ENCODE data around the gene ADRA2C.
"Not testable (repeated sequence)": the region's sequence is repeated elsewhere in the genome, so short reads cannot be mapped to it uniquely, and the experiment has no call there.

Gene ADRA2C

DNA sequence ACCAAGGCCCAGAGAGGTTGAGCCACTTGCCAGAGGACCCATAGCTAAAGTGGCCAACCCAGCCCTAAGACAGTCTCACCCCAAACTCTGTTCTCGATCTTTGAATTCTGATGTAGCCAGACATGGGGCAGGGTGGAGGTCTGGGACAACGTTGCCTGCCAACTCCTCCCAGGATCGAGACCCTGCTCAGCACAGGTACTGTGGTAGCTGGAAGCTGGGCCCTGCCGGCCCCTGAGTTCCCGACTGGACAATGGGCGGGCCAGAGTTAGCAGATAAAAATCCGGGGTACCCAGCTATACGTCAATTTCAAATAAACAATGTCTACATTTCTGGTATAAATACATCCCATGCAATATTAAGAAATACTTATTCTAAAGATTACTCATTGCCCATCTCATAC is 35.3 kb downstream of the ADRA2C start:
- DNase-seq = no peak

DNA sequence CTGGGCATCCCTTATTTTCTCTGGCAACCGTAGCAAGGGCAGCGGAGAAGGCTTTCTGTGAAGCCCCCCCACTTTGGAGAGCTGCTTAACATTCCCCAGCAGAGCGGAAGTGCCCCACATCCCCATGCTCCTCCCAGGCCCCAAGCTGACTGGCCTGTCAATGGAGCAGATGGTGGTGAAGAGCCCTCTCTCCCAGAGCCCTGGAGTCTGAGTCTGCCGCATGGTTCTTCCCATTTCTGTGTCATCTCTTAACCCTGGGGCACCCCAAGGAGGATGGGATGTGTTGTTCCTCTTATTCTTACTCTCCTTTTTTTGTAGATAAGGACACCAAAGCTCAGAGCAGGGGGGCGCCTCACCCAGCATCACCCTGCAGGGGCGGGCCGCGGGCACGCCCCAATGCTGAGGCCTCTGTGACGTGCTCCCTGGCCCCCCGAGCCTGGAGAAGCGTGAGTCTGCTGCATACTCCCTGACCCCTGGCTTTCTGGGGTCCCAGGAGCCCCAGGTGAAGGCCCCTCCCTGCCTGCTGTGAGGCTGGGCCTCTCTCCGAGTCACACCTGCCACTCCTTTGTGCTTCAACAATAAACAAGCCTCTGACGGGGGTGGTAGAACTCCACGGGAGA is 35.9 kb downstream of the ADRA2C start:
- peak; percentile 20 for DNase-seq

DNA sequence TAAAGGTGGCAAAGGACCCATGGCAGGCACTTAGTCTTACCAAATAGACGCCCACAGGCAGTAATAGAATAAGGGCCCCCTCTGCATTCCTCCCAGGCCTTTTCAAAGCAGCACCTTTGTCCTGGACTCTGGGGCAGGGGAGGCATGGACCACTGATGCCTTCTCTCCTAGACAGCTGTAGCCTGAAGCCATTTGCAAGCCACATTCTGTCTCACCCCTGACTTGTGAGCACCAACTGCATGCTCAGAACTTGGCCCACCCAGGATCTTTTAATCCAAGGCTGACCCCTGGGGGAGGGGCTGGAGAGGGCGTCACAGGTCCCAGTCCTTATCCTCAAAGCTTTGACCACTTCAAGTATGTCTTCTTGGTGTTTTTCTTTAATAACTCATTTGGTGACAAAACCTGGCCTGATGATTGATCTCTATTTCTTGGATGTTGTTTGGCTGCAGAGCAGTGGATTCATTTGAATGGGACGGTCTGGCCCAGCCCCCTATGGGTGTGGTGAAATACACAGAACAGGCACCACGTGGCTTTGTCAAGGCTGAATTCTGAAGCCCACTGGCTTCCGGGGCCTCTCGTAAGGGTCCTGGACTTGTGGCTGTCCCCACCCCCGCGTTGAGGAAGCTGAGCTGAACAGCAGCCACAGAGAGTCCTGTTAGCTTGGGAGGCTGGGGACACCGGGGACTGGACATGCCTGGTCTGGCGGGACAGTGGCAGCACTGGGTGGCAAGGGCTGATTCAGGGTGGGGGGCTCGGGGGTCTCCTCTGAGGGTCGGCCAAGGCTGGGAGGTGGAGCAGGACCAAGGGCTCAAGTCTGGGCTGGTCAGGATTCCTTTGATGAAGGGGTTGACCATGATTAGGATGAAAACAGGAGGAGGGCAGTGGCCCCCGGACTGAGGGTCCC is 36.6 kb downstream of the ADRA2C start:
- no peak for DNase-seq

DNA sequence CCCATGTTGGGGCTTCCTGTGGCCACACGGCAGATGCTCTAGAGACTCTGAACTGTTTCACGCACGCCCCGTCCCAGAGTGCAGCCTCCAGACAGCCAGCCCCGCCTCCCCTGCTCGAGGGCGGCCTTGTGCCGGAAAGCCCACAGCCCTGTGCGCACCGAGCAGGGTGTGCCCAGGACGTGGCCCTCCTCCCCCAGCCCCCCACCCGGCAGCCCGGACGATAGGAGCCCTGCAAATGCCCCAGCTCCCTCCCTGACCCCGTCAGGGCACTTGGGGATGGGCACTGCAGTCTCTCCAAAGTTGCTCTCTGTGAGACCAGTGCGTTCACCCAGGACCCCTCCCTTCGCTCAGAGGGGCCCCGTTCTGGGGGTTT is 37.3 kb downstream of the ADRA2C start:
- no peak for DNase-seq

DNA sequence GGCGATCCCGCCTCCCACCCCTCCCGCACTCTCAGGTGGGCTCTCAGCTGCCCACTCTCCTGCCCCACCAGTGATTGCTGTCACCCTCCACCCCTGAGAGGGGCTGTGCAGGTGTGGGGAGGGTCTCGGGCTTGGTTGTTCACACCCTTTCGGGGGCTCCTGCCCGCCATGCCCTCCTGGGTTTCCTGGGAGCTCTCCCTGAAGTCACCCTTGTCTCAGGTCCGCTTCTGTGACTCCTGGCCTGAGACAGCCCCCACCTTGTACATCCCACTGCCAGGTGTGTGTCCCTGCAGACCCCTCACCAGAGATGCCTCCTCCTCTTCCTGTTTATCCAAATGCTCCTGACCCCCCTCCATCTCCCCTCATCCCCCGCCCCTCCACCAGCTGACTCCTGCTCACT is 37.8 kb downstream of the ADRA2C start:
- DNase-seq = no peak

DNA sequence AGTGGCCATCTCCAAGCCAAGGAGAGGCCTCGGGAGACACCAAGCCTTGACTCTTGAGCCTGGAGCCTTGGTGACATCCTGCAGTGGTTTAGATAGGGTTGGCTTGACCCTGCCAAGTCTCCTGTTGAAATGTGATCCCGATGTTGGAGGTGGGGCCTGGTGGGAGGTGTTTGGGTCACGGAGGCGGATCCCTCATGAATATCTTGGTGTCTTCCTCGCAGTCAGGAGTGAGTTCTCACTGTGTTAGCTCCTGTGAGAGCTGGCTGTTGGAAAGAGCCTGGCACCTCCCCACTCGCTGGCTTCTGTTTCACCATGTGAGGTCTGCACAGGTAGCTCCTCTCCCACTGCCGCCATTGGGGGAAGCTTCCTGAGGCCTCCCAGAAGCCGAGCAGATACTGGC is 38.8 kb downstream of the ADRA2C start:
- DNase-seq = no peak

DNA sequence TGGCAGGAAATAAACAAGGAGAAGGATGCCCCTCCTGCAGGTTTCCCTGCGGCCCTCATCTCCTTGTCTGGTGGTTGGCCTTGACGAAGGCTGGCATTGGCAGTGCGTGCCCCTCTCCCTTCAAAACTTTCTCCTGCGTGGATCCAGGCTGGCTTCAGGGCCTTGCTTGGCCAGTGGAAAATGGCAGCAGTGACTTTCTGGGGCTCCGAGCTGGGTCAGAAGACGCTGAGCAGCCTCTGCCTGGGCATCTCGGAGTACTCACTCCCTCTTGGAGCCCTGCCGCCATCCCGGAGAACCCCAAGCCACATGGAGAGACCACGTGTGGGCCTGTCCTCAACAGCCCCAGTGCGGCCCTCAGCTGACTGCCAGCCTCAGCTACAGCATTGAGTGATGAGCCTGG is 39.5 kb downstream of the ADRA2C start:
- no peak for DNase-seq

DNA sequence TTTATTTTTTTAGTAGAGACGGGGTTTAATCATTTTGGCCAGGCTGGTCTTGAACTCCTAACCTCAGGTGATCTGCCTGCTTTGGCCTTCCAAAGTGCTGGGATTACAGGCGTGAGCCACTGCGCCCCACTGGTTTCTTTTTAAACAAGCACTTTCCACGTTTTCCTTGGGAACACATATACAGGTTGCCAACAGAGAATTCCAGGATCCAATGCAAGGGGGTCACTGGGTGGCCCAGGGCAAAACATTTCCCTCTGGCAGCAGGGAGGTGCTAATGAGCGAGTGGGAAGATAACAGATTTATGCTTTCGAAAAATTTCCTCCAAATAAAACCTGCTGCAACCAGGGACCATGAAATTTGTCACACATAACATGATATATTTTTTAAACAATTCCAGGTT is 41.1 kb downstream of the ADRA2C start:
- DNase-seq = no peak

DNA sequence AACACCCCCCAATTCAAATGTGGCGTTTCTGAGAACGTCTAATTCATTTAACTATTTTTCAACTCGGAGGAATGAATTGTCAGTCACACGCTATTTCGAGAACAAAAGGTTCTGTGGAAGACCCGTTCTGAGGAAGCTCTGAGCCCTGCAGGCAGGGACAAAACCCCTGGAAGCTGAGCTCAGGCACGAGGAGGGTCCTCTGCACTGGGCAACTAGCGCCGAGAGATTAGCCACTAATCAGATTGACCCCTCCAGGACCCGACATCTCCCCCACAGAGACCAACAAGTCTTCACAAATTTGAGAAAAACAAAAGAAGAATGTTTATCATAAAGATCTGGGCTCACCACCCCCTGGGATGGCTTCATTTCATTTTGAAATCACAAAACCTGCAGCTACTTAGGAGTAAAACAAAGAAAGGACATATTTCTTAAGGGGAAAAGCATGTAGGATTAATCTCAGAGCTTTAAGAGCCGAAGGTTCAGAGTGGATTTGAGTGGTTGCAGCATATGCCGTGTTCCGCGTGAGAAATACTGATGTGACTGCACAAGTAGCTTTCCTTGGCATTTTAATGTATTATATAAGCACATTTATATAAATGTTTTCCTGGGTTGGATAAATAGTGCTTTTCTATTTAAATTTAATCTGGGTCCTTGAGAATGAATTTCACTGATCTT is 41.8 kb downstream of the ADRA2C start:
- no peak for DNase-seq

DNA sequence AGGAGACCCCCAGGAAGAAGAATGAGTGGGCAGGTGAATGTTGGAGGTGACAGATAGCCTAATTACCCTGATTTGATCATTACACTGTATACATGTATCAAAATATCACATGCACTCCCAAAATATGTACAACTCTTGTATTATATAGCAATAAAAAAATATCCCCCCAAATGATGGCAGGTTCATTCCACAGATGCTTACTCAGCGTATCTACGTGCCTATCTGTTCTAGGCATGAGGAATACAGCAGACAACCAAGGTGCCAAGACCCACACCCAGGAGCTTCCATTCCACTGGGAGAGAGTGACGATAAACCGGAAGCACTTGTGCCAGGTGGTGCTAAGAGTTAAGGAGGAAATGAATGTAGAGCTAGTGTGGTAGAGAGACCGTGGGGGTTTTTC is 42.4 kb downstream of the ADRA2C start:
- no peak for DNase-seq

DNA sequence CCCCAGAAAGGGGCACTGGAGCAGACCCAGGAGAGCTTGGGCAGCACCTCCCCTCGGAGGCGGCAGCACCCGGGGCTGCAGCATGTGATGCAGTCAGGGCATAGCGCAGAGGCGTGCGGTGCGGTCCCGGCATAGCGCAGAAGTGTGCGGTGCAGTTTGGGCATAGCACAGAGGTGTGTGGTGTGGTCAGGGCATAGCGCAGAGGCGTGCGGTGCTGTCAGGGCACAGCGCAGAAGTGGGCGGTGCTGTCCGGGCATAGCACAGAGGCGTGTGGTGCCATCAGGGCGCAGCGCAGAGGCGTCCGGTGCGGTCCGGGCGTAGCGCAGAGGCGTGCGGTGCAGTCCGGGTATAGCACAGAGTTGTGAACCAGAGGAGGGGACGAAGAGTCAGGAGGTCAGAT is 42.8 kb downstream of the ADRA2C start:
- DNase-seq = no peak

DNA sequence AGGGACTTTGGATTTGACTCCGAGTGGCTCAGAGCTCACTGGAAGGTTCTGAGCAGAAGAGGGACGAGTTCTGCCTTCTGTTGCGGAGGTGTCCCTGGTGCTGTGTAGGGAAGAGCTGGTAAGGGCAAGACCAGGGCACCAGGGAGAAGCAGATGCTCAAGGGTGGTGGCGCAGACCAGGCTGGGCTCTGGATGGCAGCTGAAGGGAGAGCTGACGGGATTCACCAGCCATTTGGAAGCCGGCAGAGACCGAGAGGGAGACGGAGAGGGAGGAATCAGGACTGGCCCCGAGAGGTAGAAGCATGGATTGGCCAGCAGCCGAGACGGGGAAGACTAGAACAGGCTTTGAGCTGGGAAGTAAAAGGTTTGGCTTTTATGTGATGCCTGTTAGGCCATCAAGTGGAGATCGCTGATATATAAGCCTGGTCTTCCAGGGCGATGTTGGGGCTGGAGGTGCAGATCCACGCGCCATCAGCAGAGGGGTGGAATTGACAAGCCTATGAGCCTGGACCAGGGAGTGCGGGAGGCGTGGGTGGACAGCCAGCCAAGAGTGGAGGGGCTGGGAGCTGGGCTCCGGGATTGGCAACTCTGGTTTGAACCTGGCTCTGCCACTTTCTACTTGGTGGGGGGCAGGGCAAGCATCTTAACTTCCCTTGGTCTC is 43.4 kb downstream of the ADRA2C start:
- DNase-seq = no peak

DNA sequence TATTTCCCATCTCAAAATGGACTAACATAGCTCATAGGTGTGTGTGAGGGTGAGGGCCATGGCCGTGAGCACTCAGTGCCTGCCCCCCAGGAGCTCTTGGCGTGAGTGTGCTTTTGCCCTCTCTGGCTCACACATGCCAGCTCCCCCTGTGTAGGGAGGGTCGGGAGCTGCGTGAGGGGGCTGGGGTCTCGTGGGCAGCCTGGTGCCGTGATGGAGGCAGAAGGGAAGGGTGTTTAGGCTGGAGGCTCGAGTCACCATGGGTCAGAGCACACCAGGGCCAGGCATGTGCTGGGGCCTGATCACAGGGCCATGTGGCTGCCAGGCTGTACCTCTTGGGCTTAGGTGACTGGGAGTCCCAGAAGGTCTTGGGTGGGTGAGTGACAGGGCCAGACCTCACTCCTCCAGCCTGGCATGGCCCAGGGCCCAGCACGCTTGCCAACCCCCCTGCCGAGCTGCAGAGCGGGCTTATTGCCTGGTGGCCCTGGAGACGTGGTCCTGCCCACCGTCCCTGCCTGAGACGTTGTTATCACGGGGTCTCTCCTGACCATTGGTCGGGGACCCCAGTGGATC is 44.0 kb downstream of the ADRA2C start:
- no peak for DNase-seq

DNA sequence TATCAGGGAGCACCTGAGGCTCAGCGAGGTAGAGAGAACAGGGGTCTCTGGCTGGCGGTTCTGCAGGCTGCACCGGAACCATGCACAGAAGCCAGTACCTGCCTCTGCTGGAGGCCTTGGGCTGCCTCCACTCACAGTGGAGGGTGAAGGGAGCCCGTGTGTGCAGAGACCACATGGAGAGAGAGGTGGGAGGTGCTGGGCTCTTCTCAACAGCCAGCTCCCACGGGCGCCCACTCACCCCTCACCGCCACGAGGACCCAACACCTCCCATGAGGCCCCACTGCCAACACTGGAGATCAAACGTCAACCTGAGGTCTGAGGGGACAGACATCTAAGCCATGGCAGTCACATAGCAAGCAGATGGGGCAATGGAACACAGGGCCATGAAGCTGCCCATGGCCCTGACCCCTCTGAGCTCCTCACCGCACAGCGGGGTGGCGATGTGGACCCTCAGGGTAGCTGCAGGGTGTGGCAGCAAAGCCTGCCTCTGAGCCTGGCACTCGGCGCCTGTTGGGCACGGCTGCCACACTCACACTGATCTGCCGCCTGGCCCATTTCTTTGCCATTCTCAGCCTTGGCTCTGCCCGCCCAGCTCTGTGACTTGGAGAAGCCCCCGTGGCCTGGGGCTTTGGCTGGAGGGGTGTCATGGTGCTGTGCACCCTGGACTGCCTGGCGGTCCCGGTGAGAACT is 44.8 kb downstream of the ADRA2C start:
- DNase-seq = no peak

DNA sequence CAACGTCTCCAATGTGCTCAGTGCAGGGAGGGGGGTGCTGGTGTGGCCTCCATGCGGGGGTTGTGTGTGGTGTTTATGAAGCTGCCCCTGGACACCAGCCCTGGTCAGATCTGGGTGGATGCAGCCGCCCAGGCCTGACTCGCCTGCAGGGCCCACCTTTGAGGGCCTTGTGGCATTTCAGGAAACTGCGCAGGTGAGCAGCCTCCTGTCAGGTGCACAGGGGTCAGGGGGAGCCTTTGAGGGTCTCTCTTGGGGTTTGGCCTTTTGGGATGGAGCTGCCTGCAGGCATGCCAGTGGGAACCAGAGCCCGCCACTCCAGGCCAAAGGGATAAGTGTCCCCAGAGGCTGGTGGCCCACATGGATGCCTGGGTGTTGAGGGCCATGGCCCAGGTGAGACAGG is 45.4 kb downstream of the ADRA2C start:
- no peak for DNase-seq

DNA sequence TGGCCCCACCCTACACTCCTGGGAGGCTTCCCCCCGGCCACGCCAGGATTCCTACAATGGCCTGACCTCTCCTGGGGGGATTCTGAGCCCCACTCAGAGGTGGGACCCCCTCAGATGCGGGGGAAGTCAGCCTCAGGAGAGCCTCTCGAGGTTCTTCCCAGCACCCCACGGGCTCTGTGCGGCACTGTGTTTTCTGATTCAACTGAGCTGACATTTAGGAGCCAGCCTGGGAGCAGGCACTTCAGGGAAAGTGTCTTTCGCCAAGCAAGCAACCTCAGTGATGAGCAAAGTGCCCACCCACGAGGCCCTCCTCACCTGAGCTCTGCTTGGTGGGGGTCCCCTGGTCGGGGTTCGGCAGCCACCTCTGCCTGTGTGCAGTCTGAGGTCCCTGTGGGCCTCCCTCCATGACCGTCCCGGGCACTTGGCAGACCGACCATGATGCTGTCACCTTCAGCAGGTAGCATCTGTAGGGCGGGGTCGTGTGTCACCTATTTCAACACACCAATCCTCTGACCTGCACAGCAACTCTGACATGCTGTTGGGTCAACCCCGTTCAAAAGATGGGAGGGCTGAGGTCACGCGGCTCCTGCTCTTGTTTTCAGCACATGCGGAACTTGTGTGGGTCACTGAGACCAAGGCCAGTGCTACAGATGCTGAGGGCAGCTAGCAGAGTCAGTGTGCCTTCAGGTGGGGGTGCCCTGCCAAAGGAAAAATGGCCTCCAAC is 46.2 kb downstream of the ADRA2C start:
- DNase-seq = no peak

DNA sequence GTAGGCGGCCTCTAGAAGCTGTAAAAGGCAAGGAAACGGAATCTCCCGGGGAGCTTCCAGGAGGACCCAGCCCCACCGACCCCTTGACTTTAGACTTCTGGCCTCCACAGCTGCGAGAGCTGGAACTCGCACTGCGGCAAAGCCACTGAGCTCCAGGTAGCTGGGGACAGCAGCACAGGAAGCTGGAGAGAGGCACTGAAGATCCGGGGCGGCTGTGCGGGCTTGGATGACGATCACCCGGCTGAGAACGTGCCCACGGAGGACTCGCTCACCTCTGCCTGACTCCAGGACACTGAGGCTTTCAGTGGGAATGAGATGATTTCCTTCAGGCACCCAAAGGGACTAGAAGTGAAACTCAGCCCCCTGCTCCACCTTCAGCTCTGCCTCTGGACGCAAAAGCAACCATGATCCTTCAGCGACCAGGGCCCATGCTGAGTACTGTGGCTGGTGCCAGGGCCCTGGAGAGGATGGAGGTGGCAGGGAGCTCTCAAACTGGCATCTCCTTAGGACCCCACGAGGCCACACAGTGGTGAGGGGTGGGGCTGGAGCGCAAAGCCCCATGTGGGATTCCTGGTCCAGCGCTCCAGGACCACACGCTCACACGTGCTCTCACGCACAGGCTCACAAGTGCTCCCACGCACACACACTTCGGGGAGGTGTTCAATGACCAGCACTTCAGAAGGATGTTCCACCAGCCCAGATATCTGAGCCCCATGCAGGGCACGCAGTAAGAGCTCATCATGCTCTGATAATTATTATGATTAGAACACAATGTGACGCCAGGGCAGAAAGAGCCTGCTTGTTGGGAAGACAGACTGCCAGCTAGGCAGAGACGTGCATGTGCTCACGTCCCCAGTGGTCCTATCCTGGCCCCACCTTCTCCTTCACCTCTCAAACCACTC is 47.2 kb downstream of the ADRA2C start:
- no peak for DNase-seq

DNA sequence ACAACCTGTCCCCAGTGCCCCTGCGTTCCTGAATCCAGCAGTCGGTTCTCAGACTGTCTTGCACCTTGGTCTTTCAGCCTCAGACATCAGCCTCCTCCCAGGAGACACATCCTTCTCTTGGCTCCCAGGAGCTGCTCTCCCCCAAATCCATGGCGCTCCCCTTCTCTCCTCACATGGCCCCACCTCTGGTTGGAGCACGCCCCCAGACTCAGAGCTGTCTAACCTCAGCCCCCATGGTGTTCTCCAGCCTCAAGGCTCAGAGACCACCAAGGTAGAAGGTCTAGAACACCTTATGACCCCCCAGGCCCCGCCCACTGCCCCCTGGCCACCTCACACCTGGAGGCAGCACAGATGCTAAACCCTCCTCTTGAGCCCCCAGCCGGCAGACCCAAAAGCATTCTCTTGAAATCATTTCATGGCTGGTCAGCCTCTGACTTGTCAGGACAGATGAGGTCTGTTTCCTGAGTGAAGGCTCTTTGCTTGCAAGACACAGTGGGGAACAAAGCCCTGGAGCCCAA is 47.9 kb downstream of the ADRA2C start:
- no peak for DNase-seq

DNA sequence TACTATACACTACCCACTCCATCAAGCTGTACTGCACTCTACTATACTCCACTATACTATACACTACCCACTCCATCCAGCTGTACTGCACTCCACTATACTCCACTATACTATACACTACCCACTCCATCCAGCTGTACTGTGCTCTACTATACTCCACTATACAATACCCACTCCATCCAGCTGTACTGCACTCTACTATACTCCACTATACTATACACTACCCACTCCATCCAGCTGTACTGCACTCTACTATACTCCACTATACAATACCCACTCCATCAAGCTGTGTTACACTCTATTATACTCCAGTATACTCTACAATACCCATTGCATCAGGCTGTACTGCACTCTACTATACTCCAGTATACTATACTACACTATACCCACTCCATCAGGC is 48.7 kb downstream of the ADRA2C start:
- DNase-seq = not testable (repeated sequence)

DNA sequence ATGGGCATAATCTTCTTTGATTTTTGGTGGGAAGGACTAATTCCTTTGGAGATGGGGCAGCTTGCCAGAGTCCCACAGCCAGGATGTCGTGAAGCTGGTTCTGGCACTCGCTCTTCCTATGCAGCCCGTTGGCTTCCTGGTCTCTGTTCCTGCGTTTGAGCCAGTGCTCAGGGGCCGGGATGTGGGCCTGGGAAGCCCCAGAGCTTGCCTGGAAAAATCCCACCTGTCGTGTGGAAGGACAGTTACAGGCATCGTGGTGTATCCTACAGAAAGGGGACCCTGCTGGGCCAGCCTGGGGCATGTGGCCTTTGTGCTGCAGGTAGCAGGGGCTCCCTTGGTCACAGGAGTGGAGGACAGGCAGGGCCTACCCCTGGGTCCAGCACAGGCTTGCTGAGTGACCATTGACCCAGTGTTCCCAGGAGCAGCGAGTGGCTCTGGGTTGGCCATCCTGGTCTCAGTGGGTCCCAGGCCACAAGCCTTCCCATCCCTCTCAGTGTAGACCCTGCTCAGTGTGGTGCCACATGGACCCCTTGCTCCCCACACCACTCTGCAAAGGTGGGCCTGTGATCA is 50.2 kb downstream of the ADRA2C start:
- no peak for DNase-seq
